NCI-H2227 (cell line): ENCODE measurements around the gene CTNNA3.

Experiments
- DNase-seq: peaks from one replicate; lab custom pipeline; 2025; ENCODE audit not compliant: unreplicated experiment; lab: John Stamatoyannopoulos, UW

CTNNA3 gene

DNA sequence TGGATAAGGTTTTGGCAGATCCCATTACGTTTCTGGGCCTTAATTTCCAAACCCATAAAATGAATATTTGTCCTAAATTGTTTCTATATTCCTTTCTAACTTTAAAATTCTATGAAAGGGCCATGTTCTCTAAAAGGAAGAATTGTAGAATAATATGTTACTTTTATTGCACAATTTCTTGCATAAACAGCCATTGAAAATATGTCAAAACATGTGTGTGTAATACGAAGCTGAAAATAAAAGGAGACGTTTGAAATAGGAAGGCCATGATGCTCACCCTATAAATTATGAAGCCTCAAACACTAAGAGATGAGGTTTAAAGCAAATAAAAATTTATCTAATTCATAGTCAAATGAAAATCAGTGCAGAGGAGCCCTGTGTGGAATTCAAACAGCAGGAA, 915.2 kb downstream of the CTNNA3 start:
- DNase-seq, result no peak

DNA sequence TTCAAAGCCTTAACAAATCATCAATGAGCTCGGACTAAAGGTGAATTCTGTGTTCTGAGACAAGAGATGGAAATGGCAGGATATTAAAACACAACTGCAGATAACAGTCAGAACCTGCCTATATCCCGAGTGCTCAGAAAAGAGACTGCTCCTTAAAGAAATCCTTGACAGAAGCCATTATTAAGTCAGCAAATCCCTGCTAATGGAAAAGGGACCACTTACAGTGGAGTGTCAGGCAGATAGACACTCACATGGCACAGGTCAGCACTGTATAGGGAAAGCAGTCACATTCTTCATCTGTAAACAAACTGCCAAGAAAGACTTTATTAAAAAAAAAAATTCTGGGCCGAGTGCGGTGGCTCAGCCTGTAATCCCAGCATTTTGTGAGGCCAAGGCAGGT, 917.6 kb downstream of the CTNNA3 start:
- DNase-seq, result peak; percentile 26

DNA sequence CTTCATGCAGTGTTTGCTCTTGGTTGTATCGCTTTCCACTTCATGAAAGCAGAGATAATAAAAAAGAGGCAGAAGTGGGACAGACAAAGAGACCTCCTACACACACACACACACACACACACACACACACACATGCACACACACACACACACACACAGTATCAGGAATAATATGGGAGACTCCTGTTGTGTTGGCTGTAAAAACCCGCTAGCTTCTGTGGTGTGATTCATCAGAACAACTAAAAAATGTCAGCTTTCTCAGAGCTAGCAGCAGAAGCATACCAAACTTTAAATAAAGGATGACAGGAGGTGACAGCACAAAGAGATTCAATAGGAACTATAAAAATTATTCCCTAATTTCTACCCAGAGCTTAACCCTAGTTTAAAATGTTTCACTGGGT, 918.3 kb downstream of the CTNNA3 start:
- no peak for DNase-seq

DNA sequence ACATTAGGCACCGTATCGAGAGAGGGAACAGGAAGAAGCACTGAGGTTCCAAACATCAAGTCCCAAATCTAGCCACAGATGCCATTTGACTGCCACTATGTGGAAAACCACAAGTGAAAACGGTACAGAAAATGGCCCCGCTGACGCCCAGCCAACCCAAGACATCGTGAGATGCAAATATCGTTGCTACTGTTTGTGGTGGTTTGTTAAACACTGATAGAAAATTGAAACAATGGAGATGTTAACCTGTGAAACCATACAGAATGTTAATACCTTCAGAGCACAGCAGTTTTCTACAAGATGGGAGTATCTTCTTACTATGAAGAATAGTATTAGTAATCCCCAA, 922.5 kb downstream of the CTNNA3 start:
- DNase-seq, result no peak

DNA sequence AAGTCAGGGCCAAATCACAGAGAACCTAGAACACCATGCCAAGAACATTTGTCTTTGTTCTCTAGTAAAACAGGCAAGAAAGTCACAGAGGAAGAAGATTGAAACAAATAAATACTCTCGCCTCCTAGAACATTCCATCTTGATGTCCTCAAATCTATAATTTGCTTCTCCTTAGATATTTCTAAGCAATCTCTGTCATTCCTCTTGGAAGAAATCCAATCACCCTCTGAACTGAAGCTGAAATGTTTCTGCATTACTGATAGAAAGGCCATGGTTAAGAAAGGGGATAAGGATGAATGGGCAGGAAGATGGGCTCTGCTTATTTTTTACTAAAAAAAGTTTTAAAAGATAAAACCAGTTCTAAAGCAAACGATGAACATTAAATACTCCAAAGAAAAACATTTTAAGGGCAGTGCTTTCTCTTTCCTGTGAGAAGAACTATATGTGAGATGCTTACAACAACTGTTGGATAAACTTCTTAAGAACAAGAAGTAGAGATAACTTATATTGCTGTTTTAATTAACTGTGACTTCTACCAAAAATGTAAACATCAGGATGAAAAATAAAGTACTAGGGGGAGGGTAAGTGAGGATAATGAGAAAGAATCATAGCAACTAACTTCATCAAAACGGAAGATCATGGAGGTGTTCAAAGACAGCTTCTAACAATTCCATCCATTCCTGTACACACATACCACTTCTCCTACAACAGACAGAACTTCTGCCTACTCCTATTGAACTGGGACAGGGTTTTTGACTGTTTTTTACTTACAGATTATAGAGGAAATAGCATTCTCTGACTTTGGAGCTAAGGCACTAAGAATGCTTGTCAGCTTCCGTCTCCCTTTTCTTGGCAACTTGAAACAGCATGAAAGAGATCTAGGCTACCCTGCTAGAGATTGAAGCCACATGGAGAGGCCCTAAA, 923.2 kb downstream of the CTNNA3 start:
- no peak for DNase-seq

DNA sequence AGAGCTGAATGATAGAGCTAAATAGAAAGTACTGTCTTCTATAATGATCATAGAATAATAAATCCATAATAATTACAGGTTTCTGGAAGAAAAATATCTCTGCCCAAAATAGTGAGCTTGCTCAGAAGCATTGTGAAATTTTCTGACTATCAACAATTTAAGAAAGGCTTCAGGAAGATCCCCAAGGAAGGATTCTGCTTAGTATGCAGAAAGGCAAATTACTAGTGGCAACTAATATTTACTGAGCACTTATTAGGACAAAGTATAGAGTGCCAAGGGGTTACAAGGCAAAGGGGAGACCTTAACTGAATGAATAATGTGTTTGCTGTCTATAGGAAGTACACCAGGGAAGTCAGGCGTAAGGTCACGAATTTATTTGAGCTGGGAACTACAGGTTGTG, 928.3 kb downstream of the CTNNA3 start:
- no peak for DNase-seq

DNA sequence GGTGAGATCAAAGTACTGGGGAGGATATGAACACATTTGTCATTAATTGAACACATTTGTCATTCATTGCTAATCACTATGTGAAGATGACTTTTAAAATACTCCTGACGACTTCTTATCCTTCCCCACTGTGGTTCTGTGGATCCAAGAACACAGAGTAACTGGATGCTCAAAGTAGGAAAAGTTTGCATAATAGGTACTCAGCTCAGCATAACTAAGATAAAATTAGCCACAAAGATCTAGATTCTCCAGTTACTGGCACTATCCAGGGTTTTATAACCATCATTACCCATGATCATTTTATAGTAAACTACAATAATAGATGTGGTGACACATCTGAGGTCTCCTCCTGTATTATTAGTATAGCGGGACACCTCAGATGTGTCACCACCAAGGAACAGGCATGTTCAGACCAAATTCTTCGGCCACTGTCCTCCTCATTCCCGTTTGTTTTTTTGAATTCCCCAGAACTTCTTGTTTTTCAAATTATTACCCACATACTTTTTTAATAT, 933.7 kb downstream of the CTNNA3 start:
- no peak for DNase-seq

DNA sequence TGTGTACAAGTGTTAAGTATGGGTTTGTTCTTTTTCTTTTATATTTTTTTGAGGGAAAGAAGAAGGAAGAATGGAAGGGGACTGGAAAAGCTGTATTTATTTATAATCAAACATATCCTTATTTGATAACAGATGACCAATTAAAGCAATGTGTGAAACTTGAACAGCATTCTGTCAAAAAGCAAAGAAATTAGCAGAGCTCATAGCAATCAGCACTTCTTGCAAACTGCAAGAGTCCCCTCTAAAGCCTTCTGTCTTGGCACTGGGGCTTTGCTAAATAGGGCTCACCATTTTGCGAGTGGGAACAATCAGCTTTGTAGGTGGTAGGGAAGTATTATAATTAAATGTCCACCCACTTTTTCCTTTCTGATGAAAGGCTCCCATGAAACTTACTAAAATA, 935.1 kb downstream of the CTNNA3 start:
- no peak for DNase-seq

DNA sequence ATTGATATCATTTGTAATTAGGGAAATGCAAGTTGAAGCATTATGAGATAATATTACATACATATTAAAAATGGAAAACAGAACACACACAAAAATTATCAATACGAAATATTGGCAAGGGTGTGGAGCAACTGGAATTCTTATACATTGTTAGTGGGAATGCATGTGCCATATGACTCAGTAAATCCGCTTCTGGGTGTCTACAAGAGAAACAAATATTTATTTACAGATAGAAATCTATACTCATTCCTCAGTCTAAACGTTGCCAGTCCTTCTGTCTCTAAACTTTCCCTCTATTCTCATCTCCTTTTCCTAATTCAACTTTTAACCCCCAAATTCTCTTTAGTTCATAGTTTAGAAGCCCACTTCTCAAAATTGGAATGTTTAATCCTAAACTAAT, 940.5 kb downstream of the CTNNA3 start:
- DNase-seq, result no peak

DNA sequence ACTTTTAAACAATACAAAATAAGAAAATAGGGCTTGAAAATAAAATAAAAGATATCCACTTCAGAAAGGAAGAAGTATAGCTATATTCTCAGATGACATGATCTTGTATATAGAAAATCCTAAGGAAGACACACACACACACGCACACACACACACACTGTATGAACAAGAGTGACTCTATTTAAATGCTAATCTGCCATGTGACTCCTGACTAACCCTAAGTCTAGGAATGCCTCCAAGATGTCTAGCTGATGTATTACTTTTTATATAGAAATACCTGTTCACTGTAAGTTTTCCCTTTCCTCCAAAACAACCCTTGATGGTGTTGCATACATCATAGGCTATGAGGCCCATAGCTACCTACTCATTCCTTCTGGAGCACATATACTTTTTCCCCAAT, 943.3 kb downstream of the CTNNA3 start:
- no peak for DNase-seq

DNA sequence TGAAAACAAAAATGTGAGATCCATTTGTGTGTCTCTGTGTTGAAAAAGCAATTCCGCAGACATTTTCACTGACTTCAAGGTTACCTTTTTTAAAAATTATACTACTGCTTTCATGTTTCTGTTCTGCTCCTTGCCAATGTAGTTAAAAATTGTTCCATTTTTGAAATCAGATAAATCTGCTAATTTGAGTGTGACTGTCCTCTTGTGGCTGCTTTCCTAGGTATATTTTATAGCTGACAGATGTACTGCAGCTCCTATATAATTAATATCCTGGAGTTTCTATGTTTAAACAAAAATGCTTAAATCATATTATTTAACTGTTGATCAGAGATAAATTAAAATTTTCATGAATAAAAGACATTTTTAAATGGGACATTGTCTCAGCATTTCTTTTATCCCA, 947.8 kb downstream of the CTNNA3 start:
- DNase-seq, result no peak

DNA sequence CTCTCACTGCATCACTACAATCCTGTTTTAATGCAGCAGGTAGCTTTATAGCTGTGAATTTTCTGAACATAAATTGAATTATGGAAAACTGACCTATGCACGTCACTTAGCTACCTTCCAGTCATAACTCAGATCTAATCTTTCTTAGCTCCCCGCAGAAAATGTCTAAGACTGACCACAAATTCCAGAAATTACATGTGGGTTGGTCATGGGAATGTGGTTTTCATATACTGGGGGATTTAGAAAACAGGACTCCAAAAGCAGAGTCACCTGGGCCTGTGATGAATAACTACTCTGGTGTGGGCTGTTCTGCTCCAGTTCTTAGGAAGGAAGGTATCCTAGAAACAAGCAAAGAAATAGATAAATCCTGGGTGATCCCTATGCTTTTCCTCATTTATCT, 948.5 kb downstream of the CTNNA3 start:
- DNase-seq, result no peak

DNA sequence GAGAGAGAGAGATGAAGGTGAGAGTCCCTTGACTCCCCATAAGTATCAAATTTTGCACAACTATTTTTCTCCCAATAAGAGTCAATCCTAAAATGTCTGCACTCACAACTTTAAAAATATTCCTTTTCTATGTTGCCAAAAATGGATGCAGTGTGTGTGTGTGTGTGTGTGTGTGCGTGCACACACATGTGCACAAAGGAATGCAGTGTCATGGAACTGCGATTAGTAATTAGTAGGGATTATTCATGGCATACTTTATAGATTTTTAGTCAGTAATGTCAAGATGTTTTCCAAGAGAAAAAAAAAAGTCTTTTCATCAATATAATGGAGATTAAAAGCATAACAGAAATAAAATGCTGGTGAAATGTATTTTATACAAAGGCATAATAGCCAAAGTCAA, 949.3 kb downstream of the CTNNA3 start:
- no peak for DNase-seq

DNA sequence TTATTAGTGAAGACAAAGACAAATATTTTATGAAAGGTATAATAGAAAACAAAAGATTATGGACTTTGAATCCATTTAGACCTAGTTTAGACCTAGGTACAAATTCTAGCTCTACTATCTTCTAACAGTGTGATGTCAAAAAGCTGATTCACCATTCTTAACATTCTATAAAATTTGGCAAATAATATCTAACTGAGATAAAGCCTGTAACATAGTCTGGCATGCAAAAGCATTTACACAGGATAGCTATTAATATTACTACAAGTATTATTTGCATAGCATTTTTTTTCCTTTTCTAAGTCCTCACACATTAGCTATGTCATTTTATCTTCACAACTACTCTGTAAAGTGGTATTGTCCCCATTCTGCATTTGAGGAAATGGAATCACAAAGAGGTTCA, 949.7 kb downstream of the CTNNA3 start:
- DNase-seq, result no peak

DNA sequence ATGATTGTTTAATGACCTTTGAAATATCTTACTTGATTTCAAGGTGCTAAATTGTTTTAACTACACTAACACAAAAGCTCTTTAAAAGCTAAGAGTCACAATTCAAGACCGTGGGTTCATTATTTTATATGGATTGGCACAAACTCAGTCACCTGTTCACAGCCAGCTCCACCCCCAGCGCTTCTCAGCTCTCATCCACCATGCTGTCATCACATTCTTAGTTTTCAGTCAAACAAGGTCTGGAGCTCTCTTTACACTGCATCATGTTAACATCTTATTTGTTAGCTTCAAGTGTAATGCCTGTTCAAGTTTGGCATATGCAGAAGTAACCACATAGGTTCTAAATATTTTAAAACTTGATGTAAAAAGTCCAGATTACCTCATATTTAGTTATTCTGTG, 951.1 kb downstream of the CTNNA3 start:
- no peak for DNase-seq

DNA sequence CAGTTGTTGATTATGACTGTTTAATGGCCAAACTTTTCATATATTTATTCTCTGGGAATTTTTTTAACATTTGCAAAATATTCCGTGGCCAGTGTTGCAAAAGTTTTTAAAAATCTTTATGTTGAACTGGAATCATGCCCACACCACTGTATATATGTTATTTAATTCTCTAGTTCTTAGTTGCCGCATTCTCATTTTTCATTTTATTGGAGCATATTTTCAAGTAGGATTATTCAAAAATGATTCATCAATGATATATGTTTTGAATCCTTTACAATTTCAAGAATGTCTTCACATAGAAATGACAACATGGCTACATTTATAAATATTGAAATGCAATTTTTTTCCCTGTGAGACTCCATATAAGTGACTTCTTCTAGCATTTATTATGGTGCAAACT, 958.8 kb downstream of the CTNNA3 start:
- DNase-seq, result no peak

DNA sequence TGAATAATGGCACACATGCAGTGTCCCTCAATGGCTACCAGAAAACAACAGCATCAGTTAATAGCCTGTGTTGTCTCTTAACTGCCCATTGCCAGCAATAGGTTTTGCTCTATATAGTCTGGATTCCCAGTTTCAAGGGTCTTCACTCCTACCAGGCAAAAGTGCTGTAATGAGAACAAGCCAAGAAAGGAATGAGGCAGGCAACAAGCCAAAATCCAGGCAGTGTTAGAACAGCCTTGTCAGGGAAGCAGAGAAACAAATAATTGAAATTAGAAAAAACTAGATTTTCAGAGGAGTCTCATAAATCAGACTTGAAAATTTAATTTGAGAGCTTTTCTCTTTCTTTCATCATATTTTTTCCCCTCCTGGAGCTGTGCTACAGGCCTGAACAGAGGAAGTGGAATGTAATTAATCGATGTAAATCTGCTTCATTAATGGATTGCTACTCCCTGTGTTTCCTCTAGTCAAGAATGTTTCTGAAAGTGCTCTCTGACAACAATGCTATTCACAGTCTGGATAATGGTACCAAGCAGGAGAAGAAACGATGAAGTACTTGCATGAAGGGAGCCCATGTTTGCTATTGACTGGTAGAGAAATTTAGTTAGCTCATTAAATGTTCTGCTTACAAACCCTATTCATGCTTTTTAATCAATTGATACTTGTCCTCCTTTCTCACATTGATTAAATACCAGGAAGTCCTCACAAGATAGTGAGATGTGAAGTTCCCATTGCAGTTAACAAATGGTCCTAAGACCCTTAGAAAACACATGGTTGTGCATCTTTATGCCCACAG, 972.2 kb downstream of the CTNNA3 start:
- DNase-seq, result no peak

DNA sequence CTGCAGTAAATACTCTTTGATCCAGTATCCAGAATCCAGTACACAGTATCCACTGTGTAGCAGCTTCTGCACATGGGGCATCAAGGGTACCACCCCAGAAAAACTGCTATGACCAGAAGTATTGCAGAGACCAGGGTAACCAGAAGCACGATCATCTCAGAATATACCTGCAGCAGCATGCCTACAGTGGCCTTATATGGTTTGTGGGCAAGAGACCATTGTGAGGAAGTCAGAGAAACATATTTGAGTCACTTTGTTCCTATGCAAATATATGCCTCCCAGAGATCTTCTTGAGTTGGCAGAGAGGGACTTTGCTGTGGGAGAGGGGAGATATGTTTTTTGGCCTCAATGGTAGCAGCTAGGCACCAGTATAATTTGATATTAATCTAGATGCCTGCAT, 976.5 kb downstream of the CTNNA3 start:
- DNase-seq, result no peak

DNA sequence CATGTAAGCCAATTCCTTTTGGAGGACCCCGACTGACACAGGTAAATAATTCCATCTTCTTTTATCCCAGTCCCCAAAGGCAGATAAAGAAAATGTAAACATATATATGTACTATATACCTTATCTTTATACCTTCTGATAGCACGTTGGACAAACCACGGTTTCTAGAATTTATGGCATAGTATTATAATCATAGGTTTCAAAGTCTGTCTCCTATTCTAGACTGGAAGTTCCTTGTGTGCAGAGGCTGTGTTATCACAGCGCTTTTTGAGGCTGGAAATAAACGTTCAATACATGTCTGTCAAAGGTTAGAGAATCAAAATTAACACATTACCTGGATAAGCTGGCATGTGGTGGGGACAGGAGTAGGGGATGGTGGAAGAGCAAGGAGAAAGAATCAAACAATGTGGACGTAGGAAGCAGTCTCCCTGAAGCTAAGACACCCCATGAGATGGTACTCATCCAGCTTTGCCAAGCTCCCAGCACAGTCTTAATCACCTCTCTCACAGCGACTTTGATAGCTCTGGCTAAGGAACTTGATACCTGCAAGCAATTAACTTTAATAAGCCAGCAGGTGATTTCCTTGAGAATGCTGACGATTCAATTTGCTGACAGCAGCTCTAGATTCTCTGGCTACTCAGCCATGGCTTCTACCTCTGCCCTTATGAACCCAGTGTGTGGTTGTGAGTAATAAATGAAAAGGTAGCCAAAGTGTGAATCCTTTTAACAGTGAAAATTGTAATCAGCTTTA, 978.6 kb downstream of the CTNNA3 start:
- peak; percentile 9 for DNase-seq

DNA sequence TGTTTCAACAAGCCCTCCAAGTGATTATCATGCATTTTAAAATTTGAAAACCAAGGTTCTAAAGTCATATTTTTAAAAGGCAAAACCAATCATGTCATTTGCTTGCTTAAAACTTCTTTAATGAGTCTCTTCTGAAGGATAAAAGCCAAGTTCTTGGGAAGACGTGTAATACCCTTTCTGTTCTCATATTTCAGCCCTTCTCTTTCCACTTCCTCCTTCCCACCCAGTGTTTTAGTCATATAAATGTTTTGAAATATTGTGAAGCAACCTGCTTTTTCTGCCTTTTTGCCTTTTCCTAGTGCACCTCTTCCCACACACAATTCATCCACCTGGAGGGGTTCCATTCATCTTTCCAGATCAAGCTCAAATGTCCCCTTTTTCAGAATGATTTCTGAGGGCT, 981.3 kb downstream of the CTNNA3 start:
- no peak for DNase-seq

DNA sequence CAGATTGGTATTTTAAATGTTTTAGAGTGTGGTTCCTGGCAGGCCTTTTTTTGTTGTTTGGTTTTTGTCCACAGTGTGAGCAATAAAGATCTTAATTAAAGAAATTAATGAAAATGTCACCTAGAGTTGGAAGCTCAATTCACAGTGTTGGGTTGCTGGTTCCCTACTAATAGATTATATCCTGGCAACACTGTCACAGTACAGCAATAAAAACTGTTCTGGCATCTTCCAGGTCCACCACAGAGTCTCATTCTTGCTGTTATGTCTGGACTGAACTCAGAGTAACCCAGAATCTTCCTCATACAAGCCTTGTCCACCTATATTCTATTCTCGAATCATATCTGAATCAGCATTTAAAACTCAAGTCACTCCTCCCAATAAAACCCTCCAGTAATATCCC, 982.6 kb downstream of the CTNNA3 start:
- DNase-seq, result no peak

DNA sequence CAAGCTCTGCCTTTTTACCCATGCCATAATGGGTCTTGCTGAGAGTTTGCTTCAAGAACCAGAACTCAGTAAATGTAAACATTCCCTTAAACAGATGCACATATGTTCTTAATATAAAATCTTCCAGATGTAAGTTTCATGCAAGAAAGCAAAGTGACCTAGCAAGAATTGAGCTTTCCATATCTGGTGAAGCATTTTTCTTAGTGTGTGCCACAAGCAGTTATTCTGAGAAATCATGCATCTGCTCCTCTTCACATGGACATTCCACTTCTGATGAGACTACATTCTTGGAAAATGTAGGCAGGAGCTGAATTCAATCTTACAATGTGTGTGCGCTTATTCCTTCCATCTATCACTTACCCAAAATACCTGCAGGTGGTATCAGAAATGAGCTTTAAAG, 997.9 kb downstream of the CTNNA3 start:
- DNase-seq, result no peak
